HUES6 (cell line): ENCODE data around the gene MAGEE1.

Experiments used
- H3K27ac ChIP-seq: 2 replicates; pipeline ENCODE4 v1.7.0; 2013; ENCODE audit warnings: low read depth, mild to moderate bottlenecking, low read length, inconsistent platforms
- H3K27me3 ChIP-seq: 2 replicates; pipeline ENCODE4 v1.6.1; 2013; ENCODE audit warnings: low read length; ENCODE audit not compliant: control insufficient read depth, insufficient read depth
- H3K36me3 ChIP-seq: 2 replicates; pipeline ENCODE4 v1.6.1; 2013; ENCODE audit warnings: low read length; ENCODE audit not compliant: control insufficient read depth, insufficient read depth
- H3K4me1 ChIP-seq: 2 replicates; pipeline ENCODE4 v1.6.1; 2013; ENCODE audit warnings: low read length; ENCODE audit not compliant: control insufficient read depth, insufficient read depth
- H3K4me3 ChIP-seq: 2 replicates; pipeline ENCODE4 v1.5.1; 2013; ENCODE audit warnings: low read depth, low read length
- H3K9ac ChIP-seq: one replicate; pipeline ENCODE4 v1.6.1; 2013; ENCODE audit warnings: mild to moderate bottlenecking, low read length
- H3K9me3 ChIP-seq: 2 replicates; pipeline ENCODE4 v1.6.1; 2013; ENCODE audit warnings: low read depth, low read length; ENCODE audit not compliant: control insufficient read depth, insufficient read depth

MAGEE1 gene

GRCh38 chrX:76454456-76454927 lies 27.0 kb downstream of the MAGEE1 start:
- Histone ChIP-seq H3K27ac (0 out of 2 replicates have a peak overlapping the region, but pooled peaks have one; percentile 22), H3K36me3 (no peaks in the 10 kb centered on the region), H3K9me3 (peaks cover 7% of the 10 kb centered on the region; the same call in 1 of the 2 replicates), H3K4me3 (no peak overlapping the region), H3K9ac (no peak overlapping the region), H3K4me1 (peaks cover 10% of the 10 kb centered on the region; the same call in 1 of the 2 replicates), H3K27me3 (no peaks in the 10 kb centered on the region)

GRCh38 chrX:76477353-76477752 lies 49.8 kb downstream of the MAGEE1 start:
- no peak overlapping the region for H3K27ac ChIP-seq
- no peaks in the 10 kb centered on the region for H3K4me1 ChIP-seq
- H3K9me3 ChIP-seq: no peaks in the 10 kb centered on the region; the same call in 1 of the 2 replicates
- H3K9ac ChIP-seq: no peak overlapping the region
- H3K36me3 ChIP-seq: no peaks in the 10 kb centered on the region
- H3K4me3 ChIP-seq: no peak overlapping the region
- no peaks in the 10 kb centered on the region for H3K27me3 ChIP-seq
